Measurements from ENCODE around the gene TPM1. TPM values are rescaled to one million over a fixed set of nuclear protein-coding genes. Genes with fewer than 3 reads are reported as not detected.

Gene TPM1
- total and polyA plus RNA-seq, 10 of the 15 experiments (the other 5 are each of a cell fraction or from before 2014, with no cell fraction given) = 0.43 to 10.0 (median 2.4) TPM

- BruUV-seq (replicated peaks) = no TSS peak
- H3K4me3 ChIP-seq = peak overlapping the region; percentile 75
- no peaks in the 10 kb centered on the region for H3K79me2 ChIP-seq (ENCODE audit: control insufficient read depth, insufficient read depth, low read length)
- peaks cover 9 to 25% of the 10 kb centered on the region in 2 experiments for H3K27me3 ChIP-seq (replicated peaks in 1 of 2; ENCODE audit: control insufficient read depth in 2 of 2, insufficient read depth in 2 of 2, low read length in 1 of 2)
- H3K27ac ChIP-seq (ENCODE audit: control insufficient read depth, insufficient read depth) = no peak overlapping the region
- no peaks in the 10 kb centered on the region for H3K36me3 ChIP-seq (ENCODE audit: control insufficient read depth in 2 of 2, insufficient read depth in 2 of 2, low read length in 1 of 2)
- WGBS (ENCODE audit: insufficient coverage, insufficient replicate concordance, low lambda C conversion rate, missing lambda C conversion rate) = 1% methylated on average over 68 of the region's 75 CpGs
- no peaks in the 10 kb centered on the region for H4K20me1 ChIP-seq (ENCODE audit: control insufficient read depth, insufficient read depth)
- in situ Hi-C loops (cut with MboI) = loop anchor here (5.0 kb wide), 1 partner anchor 359 kb away; no protein-coding TSS in a partner anchor
- RAD21 ChIA-PET (ENCODE audit: unreplicated experiment) = interaction anchor here (0.5 to 3.0 kb wide), 12 partner anchors 40 to 417 kb away, joined by 3 to 39 read pairs (median 6); partner anchors contain the start of gene APH1B
- H2AFZ ChIP-seq (ENCODE audit: control insufficient read depth, low read depth, low read length) = peak overlapping the region; percentile 93
- H3K4me1 ChIP-seq (ENCODE audit: control insufficient read depth, insufficient read depth, low read length) = peaks cover 6% of the 10 kb centered on the region; the same call in 1 of the 2 replicates
- POLR2A ChIA-PET = interaction anchor here (0.6 to 1.2 kb wide), 4 partner anchors 30 to 230 kb away, joined by 3 to 6 read pairs (median 3); no protein-coding TSS in a partner anchor
- intact Hi-C loops (cut with micrococcal nuclease; ENCODE audit: unreplicated experiment) = loop anchor here (1.0 to 5.0 kb wide), 3 partner anchors 45 to 355 kb away; partner anchors contain the start of gene APH1B
- ATAC-seq = peak; percentile 94
- SMC1A ChIA-PET (ENCODE audit: uncharacterized antibody, unreplicated experiment) = interaction anchor here (0.7 to 3.7 kb wide), 17 partner anchors 9 to 356 kb away, joined by 3 to 27 read pairs (median 4); no protein-coding TSS in a partner anchor
- peak overlapping the region; percentile 60; the same call in 1 of the 2 replicates for H3K9ac ChIP-seq (ENCODE audit: control insufficient read depth, insufficient read depth, low read length)
- H3K4me2 ChIP-seq (ENCODE audit: control insufficient read depth, insufficient read depth) = peak overlapping the region; percentile 96
- H3K9me3 ChIP-seq (replicated peaks; ENCODE audit: control insufficient read depth, insufficient read depth, low read length) = no peaks in the 10 kb centered on the region
- CTCF ChIA-PET = interaction anchor here (0.6 to 7.4 kb wide), 49 partner anchors 7 to 1019 kb away, joined by 3 to 107 read pairs (median 4); partner anchors contain the start of gene APH1B
- FAIRE-seq = no peak
- peak; percentile 28 for DNase-seq (ENCODE audit: low read depth, low spot score)
- TF ChIP-seq ZNF384 (IDR thresholded peaks at IDR 0.05; ENCODE audit: borderline replicate concordance, low read depth, low read length) (no peak), SP1 (IDR thresholded peaks at IDR 0.05; ENCODE audit: low read depth, low read length) (no peak), KLF5 (IDR thresholded peaks at IDR 0.05; ENCODE audit: partially characterized antibody) (peak; percentile 84), YY1 (IDR thresholded peaks at IDR 0.05; ENCODE audit: low read depth, low read length) (peak; percentile 65; the same call in 1 of the 2 replicates), GATAD2B (conservative IDR thresholded peaks at IDR 0.05; ENCODE audit: low read depth) (peak; percentile 97), POU2F2 (IDR thresholded peaks at IDR 0.05; ENCODE audit: borderline replicate concordance, low read depth, low read length) (no peak), NR2C1 (IDR thresholded peaks at IDR 0.05) (no peak), NFXL1 (IDR thresholded peaks at IDR 0.05; ENCODE audit: borderline replicate concordance) (peak; percentile 73; the same call in 1 of the 2 replicates), ETV6 (conservative IDR thresholded peaks at IDR 0.05 in 1 of 2, IDR thresholded peaks at IDR 0.05 in 1 of 2; ENCODE audit: borderline replicate concordance in 1 of 2, low read depth in 1 of 2) (no peak), STAT3 (IDR thresholded peaks at IDR 0.05; ENCODE audit: low read depth, low read length) (no peak), TCF12 (IDR thresholded peaks at IDR 0.05; ENCODE audit: low read depth, low read length) (0 out of 2 replicates have a peak, but pooled peaks have one; percentile 19), NBN (IDR thresholded peaks at IDR 0.05) (no peak), RFX5 (IDR thresholded peaks at IDR 0.05; ENCODE audit: low read depth, low read length) (no peak), CBFB (IDR thresholded peaks at IDR 0.05; ENCODE audit: low read depth) (peak; percentile 37; the same call in 1 of the 2 replicates), RAD21 (IDR thresholded peaks at IDR 0.05; ENCODE audit: insufficient read depth, low read depth, low read length) (peak; percentile 64)
- TF ChIP-seq, protein P1, sequence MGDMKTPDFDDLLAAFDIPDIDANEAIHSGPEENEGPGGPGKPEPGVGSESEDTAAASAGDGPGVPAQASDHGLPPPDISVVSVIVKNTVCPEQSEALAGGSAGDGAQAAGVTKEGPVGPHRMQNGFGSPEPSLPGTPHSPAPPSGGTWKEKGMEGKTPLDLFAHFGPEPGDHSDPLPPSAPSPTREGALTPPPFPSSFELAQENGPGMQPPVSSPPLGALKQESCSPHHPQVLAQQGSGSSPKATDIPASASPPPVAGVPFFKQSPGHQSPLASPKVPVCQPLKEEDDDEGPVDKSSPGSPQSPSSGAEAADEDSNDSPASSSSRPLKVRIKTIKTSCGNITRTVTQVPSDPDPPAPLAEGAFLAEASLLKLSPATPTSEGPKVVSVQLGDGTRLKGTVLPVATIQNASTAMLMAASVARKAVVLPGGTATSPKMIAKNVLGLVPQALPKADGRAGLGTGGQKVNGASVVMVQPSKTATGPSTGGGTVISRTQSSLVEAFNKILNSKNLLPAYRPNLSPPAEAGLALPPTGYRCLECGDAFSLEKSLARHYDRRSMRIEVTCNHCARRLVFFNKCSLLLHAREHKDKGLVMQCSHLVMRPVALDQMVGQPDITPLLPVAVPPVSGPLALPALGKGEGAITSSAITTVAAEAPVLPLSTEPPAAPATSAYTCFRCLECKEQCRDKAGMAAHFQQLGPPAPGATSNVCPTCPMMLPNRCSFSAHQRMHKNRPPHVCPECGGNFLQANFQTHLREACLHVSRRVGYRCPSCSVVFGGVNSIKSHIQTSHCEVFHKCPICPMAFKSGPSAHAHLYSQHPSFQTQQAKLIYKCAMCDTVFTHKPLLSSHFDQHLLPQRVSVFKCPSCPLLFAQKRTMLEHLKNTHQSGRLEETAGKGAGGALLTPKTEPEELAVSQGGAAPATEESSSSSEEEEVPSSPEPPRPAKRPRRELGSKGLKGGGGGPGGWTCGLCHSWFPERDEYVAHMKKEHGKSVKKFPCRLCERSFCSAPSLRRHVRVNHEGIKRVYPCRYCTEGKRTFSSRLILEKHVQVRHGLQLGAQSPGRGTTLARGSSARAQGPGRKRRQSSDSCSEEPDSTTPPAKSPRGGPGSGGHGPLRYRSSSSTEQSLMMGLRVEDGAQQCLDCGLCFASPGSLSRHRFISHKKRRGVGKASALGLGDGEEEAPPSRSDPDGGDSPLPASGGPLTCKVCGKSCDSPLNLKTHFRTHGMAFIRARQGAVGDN (IDR thresholded peaks at IDR 0.05) = peak; percentile 67
These were observed 5.7 kb downstream of the TPM1 start for GRCh38 chr15:63048115-63048775.

All from GM12878 (cell line).